Fibroblast of skin of back (primary cell): ENCODE measurements around the gene ABCA13.

Experiments used
- DNase-seq: peaks from one replicate; pipeline ENCODE4 v3.0.0-alpha.2; 2013

Gene ABCA13

DNA sequence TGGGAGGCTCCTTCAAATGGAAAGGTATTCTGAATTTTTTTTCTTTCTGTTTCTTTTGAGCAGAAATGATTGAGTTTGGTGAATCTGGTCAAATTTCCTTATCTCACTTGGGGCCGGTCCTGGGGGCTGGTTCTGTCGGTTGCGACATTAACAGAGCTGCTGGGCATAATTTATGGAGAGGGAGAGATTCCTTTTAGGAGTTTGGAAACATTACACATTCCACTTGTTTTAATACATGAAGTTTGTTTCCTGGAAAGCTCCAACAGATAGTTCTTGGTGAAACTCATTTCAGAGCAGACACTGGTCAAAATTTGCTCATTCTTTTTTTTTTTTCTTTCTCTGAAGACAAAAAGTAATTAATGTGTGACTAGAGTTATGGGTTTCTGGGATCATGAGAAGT, 129.9 kb downstream of the ABCA13 start:
- no peak for DNase-seq

DNA sequence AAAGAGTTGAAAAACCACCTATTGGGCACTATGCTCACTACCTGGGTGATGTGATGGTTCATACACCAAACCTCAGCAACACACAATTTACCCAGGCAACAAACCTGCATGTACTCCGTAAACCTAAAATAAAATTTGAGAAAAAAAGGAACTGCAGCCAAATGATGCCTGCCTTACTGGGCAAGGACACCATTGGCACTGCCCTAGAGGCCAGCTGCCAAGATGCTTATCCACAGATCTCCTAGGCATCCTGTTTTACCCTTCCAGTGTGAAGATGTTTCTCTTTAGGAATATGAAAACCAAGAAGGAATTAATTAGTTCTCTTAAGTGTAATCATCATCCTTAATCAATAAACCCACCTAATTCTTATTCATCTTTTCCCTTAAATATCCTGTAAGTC, 133.4 kb downstream of the ABCA13 start:
- no peak for DNase-seq

DNA sequence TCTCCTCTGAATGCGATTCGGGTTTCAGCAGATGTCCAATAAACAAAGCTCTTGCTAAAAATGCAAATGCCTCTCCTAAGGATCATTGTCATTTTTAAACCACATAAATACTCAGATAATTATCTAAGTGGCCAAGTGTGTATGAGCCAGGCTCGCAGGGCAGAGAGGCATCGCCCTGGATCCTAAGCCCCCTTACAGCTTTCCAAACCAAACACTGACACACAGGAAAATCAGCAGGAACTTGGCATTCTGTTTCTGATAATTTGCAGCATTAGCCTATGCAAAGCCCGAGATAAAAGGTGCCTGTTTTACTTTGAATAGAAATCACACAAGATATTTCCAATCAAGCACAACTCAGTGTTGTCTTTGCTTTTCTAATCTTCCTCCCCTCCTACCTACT, 134.4 kb downstream of the ABCA13 start:
- DNase-seq, result no peak

DNA sequence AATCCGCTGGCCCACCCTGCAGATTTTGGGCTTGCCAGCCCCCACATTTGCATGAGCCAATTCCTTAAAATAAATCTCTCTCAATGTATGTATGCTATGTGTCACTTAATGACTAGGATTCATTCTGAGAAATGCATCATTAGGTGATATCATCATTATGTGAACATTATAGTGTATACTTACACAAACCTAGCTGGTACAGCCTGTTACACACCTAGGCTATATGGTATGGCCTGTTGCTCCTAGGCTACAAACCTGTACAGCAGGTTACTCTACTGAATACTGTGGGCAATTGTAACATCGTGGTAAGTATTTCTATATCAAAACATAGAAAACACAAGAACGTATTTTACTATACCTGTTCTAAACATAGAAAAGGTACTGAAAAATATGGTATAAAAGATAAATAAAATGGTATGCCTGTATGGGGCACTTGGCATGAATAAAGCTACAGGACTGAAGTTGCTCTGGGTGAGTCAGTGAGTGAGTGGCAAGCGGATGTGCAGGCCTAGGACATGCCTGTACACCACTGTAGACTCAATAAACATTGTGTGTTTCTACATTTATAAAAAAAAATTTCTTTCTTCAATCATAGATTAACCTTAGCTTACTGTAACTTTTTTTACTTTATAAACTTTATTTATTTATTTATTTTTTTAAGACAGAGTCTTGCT, 135.9 kb downstream of the ABCA13 start:
- no peak for DNase-seq

DNA sequence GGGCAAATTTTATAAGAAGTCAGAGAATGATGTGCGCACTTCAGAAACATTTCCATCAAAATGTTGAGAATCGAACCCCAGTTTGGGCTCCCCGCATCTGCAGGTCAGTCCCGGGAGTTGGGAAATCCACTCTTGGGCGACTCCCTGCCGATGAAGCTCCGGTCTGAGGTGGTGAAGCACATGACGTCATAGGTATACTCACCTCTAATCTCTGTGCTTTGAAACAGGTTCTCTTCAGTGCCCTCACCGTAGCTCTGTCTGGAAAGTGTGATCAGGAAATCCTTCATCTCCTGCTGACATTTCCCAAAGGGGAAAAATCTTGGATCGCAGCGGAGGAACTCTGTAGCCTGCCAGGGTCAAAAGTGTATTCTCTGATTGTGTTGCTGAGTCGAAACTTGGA, 138.5 kb downstream of the ABCA13 start:
- DNase-seq, result no peak

DNA sequence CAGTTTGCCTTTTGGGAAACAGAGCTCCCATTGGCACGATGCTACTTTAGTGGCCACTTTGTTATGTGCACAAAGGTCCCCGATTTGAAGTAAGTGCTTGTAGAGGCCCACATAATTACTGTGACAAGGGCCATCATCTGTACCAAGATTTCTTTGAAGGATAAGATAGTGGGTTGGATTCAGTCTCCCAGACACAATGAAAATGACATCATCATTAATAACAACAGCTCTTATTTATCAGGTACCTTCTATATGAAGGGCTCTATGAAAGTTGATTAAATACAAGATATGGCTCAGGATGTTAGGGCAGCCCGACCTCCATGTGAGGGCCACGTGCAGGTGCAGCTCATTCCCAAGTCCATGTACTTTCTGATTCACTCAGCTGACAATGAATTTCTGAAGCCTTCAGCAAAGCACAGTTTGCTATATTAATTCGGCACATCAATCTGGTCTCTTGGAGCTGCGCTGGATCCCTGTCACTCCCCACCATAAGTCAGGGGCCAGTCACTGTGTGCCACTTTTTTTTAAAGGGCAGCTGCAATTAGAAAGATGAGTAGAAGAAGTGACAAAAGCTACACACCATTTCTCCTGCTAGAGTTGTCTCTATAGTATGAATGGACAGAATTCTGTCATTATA, 140.3 kb downstream of the ABCA13 start:
- no peak for DNase-seq

DNA sequence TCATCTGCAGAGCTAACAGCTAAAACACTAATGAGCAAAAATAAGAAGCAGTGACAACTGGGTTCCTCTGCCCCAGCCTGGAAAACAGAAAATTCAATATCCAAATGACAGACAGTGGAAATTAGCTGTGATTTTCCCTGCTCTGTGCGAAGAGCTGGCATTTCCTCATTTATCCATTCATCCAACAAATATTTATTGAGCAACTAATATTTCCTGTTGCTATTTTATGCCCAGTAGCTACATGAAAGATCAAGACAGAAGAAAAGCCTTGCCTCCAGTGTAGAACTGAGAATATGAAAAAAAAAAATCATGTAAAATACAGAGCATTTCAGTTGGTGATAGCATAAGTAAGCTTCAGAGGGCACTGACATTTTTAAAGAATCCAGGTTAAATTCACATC, 140.9 kb downstream of the ABCA13 start:
- no peak for DNase-seq

DNA sequence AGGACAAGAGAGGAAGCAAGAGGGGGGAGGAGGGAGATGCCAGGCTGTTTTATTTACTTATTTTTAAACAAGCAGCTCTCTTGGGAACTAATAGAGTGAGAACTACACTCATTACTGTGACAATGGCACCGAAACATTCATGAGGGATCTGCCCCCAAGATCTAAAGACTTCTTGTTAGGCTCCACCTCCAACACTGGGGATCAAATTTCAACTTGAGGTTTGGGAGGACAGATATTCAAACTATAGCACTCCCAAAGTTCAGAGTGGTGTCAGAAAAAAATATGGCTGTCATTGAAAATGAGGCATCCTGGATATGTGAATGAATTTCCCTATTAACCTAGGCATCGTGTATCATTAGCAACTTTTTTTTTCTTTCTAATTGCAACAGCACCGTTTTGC, 145.5 kb downstream of the ABCA13 start:
- DNase-seq, result no peak

DNA sequence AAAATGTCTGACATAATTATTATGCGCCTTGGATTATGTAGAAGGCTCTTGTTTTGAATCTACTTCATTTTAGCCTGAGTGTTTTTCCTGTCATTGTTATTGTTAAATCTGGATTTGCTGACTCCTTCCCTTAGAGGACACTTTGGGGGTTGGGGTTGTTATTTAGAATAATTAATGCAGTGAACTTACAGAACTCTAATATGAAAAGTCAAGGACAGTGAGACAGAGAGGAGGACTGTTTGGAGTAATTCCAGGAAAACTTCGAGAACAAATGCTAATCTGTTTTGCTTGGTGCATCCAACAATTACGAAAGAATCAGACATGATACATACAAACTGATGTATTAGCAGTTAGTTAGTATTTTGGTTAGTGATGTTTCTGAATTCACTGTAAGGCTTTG, 146.1 kb downstream of the ABCA13 start:
- DNase-seq, result no peak

DNA sequence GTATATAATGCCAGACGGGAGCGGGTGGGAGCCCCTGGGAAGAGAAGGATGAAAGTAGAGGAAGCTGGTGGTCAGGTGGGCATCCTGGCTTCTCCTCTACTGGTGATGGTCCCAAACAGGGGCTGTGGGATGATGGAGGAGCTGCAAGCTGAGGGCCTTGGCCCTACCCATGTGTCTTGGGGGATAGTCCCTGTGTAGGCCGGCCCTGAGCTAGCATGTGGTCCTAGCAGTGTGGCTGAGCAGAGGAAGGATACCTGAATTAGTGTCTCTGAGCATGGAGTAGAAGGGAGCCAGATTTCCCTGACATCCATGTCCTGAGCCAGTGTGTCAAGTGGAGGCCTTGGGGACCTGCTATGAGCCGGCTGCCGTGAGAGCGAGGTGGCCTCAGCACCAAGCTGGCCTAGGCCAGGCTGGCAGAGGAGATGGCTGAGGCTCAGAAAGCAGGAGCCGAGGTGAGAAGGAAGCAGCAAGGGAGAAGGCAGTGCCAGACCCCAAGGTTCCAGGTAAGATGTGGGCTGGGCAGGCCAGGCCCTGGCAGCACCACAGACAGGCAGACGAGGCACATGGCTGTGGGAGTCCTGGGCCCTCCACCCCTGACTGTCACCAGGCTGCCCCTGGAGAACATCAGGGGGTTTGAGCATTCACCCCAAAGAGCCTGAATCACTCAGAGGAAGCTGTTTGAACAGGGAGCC, 150.2 kb downstream of the ABCA13 start:
- no peak for DNase-seq

DNA sequence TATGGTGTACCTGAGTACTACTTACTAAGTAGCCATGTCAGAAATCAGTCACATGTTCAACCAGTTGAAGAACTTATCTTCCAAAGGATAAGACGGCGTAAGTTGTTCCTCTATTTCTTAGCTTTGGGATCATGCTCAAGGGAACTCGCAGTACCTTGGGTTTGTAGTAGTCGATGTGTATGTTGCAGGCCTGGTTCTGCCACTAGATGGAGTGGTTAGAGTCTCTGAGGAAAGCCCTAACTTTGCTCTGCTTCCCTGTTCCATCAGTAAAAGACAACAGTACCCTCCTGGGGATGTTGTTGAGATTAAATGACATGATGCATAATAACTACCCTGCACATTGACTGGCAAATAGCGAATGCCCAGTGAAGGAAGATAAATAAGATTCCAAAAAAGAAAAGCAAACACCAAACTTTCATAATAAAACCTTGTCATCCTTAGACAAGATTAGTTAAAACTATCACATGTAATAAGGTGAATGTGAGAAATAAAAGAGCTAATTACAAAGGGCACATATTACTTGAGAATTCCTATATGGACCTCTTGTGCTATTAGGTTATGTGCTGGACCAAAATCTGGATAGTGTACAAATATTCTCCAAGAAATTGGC, 165.9 kb downstream of the ABCA13 start:
- DNase-seq, result peak; percentile 4

DNA sequence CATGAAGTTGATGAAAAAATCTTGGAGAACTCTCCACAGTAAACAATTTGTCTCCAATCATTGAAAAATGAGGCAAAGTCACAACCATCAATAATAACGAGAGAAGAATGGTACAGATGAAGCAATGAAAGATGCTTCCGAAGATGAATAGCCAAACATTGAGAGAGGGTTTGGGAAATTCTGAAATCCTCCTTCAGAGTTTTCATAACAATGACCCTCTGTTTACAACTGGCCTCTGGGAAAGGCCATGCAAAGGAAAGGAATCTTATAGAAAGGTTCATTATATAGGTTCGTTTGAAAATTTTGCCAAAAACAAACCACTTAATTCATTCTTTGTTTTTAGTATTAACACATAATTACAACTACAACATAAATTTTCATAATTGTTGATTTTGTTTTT, 166.5 kb downstream of the ABCA13 start:
- no peak for DNase-seq

DNA sequence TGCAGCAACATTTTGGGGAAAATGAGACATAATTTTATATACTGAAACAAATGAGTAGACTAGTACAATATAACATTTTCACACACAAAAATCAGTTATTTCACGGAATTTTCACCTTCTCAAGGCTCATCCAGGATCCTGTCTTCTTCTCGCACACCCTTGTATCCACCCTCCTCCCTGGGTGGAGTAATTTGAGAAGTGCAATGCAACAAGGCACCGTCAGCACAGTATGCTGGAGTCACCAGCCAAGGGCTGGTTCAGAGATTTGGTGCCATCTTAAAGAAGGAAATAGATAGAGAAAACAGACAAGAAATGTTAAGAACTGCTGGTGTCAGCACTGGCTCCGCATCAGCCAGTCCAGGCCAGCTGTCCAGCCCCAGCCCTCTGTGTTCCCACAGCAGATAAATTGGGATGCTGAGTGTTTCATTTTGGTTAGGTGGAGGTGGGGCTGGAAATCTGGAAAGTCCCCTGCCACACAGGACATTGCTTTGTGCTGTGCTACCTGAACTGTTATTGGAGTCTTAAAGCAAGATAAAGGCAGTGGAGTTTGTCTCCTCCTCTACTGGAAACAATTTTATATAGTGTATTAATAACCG, 176.1 kb downstream of the ABCA13 start:
- no peak for DNase-seq

DNA sequence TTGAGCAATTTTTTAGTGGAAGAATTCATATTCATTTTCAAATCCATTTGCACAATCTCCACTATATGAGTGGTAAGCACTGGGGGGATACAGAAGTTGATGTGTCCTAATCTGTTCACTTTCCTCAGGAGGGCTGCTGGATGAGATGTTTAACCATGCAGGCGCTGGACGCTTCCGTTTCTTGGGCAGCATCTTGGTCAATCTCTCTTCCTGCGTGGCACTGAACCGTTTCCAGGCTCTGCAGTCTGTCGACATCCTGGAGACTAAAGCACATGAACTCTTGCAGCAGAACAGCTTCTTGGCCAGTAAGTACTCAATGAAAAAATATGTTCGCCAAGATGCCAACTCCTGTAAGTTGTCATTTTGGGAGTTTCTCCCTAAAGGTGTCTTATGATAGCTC, 179.3 kb downstream of the ABCA13 start:
- DNase-seq, result no peak

DNA sequence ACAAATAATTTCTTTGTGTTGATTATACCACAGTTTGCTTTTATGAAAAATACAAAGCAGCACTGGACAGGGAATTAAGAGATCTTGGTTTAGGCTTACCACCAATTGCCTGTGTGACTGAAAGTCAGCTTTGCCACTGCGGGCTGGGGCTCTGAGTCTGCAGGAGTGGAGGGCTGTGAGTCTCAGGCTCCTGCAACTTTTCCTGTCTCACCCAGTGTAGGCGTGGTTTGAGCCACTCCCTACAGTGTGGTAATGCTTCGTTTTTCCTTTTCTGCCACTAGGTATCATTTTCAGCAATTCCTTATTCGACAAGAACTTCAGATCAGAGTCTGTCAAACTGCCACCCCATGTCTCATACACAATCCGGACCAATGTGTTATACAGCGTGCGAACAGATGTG, 180.6 kb downstream of the ABCA13 start:
- no peak for DNase-seq

DNA sequence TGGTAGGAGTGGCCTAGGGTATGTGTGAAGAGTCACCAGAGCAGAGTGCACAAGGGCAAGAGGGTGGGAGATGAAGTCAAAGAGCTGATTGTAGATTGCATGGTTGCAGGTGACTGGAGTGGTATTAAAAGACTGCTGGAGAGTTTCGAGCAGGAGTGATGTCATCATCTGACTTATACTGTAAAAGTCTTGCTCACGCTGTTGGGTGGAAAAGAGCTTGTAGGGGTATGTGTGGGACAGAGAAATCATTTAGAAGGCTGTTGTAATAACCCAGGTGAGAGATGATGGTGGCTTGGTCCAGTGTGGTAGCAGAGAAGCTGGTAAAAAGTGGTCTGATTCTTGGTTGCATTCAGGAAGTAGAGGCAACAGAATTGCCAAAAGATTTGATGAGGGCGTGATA, 184.1 kb downstream of the ABCA13 start:
- no peak for DNase-seq

DNA sequence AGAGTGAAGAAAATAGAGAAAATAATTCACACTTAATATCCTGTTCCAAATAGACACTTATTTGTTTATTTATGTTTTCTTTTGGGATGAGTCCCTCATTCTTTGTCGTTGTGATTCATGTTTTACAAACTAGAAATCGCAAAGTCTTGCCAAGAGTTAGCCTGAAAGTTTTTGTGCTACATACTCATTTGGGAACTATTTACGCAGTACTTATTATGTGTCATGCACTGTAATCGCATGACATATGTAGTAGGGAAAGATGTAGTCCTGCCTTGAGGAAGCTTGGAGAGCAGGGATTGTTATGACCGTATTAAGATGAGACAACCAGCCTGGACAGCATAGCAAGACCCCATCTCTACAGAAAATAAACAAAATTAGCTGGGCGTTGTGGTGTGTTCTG, 189.3 kb downstream of the ABCA13 start:
- peak; percentile 8 for DNase-seq

DNA sequence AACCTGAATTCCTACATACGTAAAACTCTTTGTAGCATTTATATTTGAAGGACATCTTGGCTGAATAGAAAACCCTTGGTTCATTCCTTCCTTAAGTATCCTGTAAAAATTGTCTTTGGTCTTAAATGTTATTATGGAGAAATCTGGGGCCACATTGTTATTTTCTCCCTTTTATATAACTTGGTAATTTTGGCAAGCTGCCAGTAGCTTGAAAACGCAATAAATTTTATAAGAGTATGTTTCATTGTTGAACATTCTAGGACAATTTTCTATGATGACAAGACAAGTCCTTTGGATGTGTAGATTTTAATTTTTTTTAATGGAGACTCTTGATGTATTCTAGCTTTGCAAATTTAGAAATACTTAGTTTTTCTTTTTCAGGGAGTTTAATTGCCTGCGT, 191.9 kb downstream of the ABCA13 start:
- DNase-seq, result no peak

DNA sequence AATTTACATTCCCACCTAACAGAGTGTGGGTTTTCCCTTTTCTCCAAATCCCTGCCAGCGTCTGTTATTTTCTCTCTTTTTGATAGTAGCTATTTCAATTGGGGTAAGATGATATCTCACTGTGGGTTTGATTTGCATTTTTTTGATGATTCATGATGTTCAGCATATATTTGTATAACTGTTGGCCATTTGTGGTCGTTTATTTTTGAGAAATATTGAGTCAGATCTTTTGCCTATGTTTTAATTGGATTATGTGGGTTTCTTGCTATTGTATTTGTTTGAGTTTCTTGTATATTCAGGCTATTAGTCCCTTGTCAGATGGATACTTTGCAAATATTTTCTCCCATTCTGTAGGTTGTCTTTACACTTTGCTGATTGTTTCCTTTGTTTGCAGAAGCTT, 193.8 kb downstream of the ABCA13 start:
- DNase-seq, result no peak

DNA sequence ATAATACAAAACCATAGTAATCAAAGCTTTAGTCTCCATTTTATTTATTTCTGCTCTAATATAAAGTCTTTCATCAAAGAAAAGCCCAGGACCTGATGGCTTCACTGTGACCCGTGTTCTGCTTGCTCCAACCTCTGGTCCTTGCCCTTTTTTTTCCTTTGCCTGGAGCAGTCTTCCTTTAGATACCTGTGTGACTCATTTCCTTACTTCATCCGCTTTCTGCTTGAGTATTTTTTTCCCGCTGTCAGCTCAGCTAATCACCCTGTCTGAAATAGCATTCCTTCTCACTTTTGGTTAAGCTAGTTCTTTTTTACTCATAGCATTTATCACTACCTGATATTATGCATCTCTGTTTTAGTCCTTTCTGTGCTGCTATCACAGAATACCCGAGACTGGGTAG, 194.8 kb downstream of the ABCA13 start:
- no peak for DNase-seq

DNA sequence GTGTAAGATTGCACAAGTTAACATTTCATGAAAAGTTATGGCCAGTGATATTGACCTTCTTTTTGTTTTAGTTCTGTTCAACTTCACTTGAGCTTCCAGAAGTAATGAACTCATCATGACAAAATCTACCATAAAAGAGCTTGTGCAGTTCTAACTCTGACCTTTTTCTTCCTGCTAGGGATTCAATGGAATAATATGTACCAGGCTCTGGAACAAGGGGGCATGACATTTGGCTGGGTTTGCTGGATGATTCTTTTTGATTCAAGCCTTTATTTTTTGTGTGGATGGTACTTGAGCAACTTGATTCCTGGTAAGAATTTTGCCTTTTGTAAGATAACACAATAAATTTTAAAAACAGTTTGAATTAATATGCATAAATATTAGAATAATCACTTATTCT, 205.0 kb downstream of the ABCA13 start:
- no peak for DNase-seq

DNA sequence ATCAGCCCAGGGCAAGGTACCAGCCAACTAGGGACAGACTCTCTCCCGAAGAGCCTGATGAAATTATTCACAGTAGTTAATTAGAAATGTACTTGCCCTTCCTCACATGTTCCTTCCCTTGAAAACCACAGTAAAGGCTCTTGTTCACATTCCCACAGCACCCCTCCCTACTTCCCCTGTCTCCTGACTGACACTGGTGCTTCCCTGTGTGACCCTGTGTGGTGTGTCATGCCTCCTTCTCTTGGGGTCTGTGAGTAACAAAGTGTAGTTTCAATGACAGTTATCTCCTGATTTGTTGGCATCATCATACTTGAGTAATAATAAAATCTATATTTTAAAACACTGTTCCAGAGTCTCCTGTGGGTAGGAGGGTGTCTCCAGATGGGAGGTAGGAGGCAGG, 209.7 kb downstream of the ABCA13 start:
- no peak for DNase-seq

DNA sequence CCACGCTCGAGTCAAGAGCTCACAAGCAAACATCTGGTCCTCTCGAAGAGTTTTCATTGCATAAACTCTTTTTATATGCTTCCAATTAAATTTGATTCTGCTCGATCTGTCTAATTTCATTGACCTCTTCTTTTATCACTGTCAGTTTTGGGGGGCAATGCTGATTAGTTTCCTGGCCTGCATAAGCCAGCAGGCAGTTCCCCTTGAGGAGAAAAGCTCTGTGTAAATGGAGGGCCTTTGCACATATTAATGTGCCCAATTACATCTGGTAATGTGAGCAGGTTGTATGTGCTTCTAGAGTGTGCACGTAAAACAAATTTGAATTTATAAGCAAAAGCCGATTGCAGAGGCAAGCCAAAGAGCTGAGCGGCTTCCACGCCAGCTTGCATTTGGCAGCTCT, 210.3 kb downstream of the ABCA13 start:
- DNase-seq, result no peak
